IMR-90 (cell line): ENCODE results near the gene TENM4. TPM values are rescaled to one million over a fixed set of nuclear protein-coding genes. Genes with fewer than 3 reads are reported as not detected.

Experiments
- ATAC-seq: fragments of 200-7000 bp; cut with Tn5 transposase; 2 replicates; pipeline ENCODE4 v1.9.1; 2020; ENCODE audit warnings: low read depth, mild to moderate bottlenecking, moderate library complexity
- BruUV-seq: library from RNA; stranded (reverse); fragments of 400-500 nt; replicated peaks from 2 replicates; lab custom pipeline; 2021; lab: Mats Ljungman, UMichigan
- CTCF ChIA-PET: fragments of 300-600 bp; formaldehyde crosslinking; extraction: SDS; loops from one replicate; lab custom pipeline; 2021; ENCODE audit warnings: antibody characterized with exemption; lab: Yijun Ruan, JAX
- POLR2A ChIA-PET: fragments of 300-600 bp; sonication (Branson Sonifier 250); formaldehyde crosslinking; loops from one replicate; lab custom pipeline; 2022; ENCODE audit warnings: antibody characterized with exemption; ENCODE audit not compliant: unreplicated experiment; lab: Charles Lee
- DNase-seq: peaks from one replicate; pipeline ENCODE4 v3.0.0; 2013
- H2AFZ ChIP-seq: replicated peaks from 2 replicates; pipeline ENCODE3; 2013; ENCODE audit warnings: low read length, mild to moderate bottlenecking; ENCODE audit not compliant: poor library complexity
- H2AK5ac ChIP-seq: 2 replicates; pipeline ENCODE4 v1.6.1; 2013; ENCODE audit warnings: low read depth, low read length, inconsistent platforms
- H2AK9ac ChIP-seq: replicated peaks from 2 replicates; pipeline ENCODE3; 2013; ENCODE audit warnings: mild to moderate bottlenecking, low read depth, low read length, moderate library complexity; ENCODE audit not compliant: poor library complexity
- H2BK120ac ChIP-seq: 2 replicates; pipeline ENCODE4 v1.6.1; 2013; ENCODE audit warnings: low read depth, low read length, inconsistent platforms
- H2BK15ac ChIP-seq: 3 replicates; pipeline ENCODE4 v1.6.1; 2013; ENCODE audit warnings: low read depth, low read length, inconsistent platforms
- H2BK20ac ChIP-seq: 2 replicates; pipeline ENCODE4 v1.6.1; 2013; ENCODE audit warnings: low read depth, mild to moderate bottlenecking, inconsistent platforms, low read length, moderate library complexity
- H2BK5ac ChIP-seq: 2 replicates; pipeline ENCODE4 v1.6.1; 2013; ENCODE audit warnings: mild to moderate bottlenecking, low read depth, low read length, inconsistent platforms; ENCODE audit not compliant: poor library complexity, severe bottlenecking
- H3K14ac ChIP-seq: replicated peaks from 2 replicates; pipeline ENCODE4 v1.6.1; 2013; ENCODE audit warnings: low read depth, low read length, inconsistent platforms
- H3K18ac ChIP-seq: 2 replicates; pipeline ENCODE4 v1.6.1; 2013; ENCODE audit warnings: low read depth, low read length, control low read depth
- H3K23ac ChIP-seq: 2 replicates; pipeline ENCODE4 v1.6.1; 2013; ENCODE audit warnings: low read depth, low read length, inconsistent platforms
- H3K27ac ChIP-seq: 2 replicates; pipeline ENCODE4 v1.5.1; 2013; ENCODE audit warnings: mild to moderate bottlenecking, control low read depth, low read length; ENCODE audit not compliant: insufficient read depth
- H3K27me3 ChIP-seq: 2 replicates; pipeline ENCODE4 v1.6.1; 2013; ENCODE audit warnings: low read length; ENCODE audit not compliant: control insufficient read depth, insufficient read depth
- H3K36me3 ChIP-seq: 2 replicates; pipeline ENCODE4 v1.6.1; 2013; ENCODE audit warnings: low read length, mixed read lengths; ENCODE audit not compliant: control insufficient read depth, insufficient read depth
- H3K4ac ChIP-seq: 2 replicates; pipeline ENCODE4 v1.6.1; 2013; ENCODE audit warnings: low read depth, low read length, inconsistent platforms
- H3K4me1 ChIP-seq: 2 replicates; pipeline ENCODE4 v1.6.1; 2013; ENCODE audit warnings: low read length, mixed read lengths; ENCODE audit not compliant: control insufficient read depth, insufficient read depth
- H3K4me2 ChIP-seq: 2 replicates; pipeline ENCODE4 v1.6.1; 2013; ENCODE audit warnings: low read depth, mild to moderate bottlenecking, control low read depth, low read length, moderate library complexity
- H3K4me3 ChIP-seq: 2 replicates; pipeline ENCODE4 v1.5.1; 2013; ENCODE audit warnings: low read depth, mild to moderate bottlenecking, control low read depth, low read length, moderate library complexity; ENCODE audit not compliant: insufficient read depth
- H3K56ac ChIP-seq: 2 replicates; pipeline ENCODE4 v1.6.1; 2013; ENCODE audit warnings: low read length, inconsistent platforms; ENCODE audit not compliant: insufficient read depth; ENCODE audit errors: extremely low read depth
- H3K79me1 ChIP-seq, 2 experiments: 2 replicates each; pipeline ENCODE4 v1.6.1; 2013; ENCODE audit warnings: low read length in 2 of 2, inconsistent platforms in 1 of 2, low read depth in 1 of 2
- H3K9ac ChIP-seq: 2 replicates; pipeline ENCODE4 v1.6.1; 2013; ENCODE audit warnings: low read depth, low read length, control low read depth
- H3K9me1 ChIP-seq: 2 replicates; pipeline ENCODE4 v1.6.1; 2013; ENCODE audit warnings: low read length, inconsistent platforms; ENCODE audit not compliant: insufficient read depth
- H3K9me3 ChIP-seq: 2 replicates; pipeline ENCODE4 v1.6.1; 2013; ENCODE audit warnings: low read length; ENCODE audit not compliant: control insufficient read depth, insufficient read depth
- H4K20me1 ChIP-seq: 2 replicates; pipeline ENCODE4 v1.6.1; 2013; ENCODE audit warnings: low read length, inconsistent platforms; ENCODE audit not compliant: insufficient read depth
- H4K5ac ChIP-seq: 2 replicates; pipeline ENCODE4 v1.6.1; 2013; ENCODE audit warnings: mild to moderate bottlenecking, low read depth, low read length, control low read depth
- H4K8ac ChIP-seq, 2 experiments: 2 replicates each; pipeline ENCODE4 v1.6.1; 2013; ENCODE audit warnings: low read depth in 2 of 2, low read length in 2 of 2, control low read depth in 1 of 2, inconsistent platforms in 1 of 2
- H4K91ac ChIP-seq: 2 replicates; pipeline ENCODE4 v1.6.1; 2013; ENCODE audit warnings: low read depth, low read length, inconsistent platforms; ENCODE audit not compliant: insufficient read depth
- BHLHE40 ChIP-seq: fragments of 150-350 bp; IDR thresholded peaks from 2 replicates; pipeline ENCODE4 v1.6.1; 2016; ENCODE audit warnings: mild to moderate bottlenecking, low read depth, low read length
- CEBPB ChIP-seq: IDR thresholded peaks from 2 replicates; pipeline ENCODE4 v1.6.1; 2012; ENCODE audit warnings: low read depth, low read length, improper control_type of control experiment
- CHD1 ChIP-seq: IDR thresholded peaks from 2 replicates; pipeline ENCODE4 v1.6.1; 2012; ENCODE audit warnings: low read depth, low read length, improper control_type of control experiment
- CTCF ChIP-seq: conservative IDR thresholded peaks from 2 replicates; pipeline ENCODE4 v1.5.1; 2012; ENCODE audit warnings: mild to moderate bottlenecking, low read depth, low read length, improper control_type of control experiment
- ELK1 ChIP-seq: fragments of 150-350 bp; IDR thresholded peaks from 2 replicates; pipeline ENCODE4 v1.6.1; 2016; ENCODE audit warnings: low read depth, mild to moderate bottlenecking, low read length, moderate library complexity, borderline replicate concordance
- FOS ChIP-seq: fragments of 150-350 bp; IDR thresholded peaks from 2 replicates; pipeline ENCODE4 v1.6.1; 2016; ENCODE audit warnings: low read depth, low read length
- MAFK ChIP-seq: IDR thresholded peaks from 2 replicates; pipeline ENCODE4 v1.6.1; 2012; ENCODE audit warnings: low read depth, low read length, improper control_type of control experiment
- MAZ ChIP-seq: IDR thresholded peaks from 2 replicates; pipeline ENCODE4 v1.6.1; 2012; ENCODE audit warnings: low read depth, mild to moderate bottlenecking, low read length, improper control_type of control experiment, moderate library complexity, borderline replicate concordance
- MXI1 ChIP-seq: IDR thresholded peaks from 2 replicates; pipeline ENCODE4 v1.6.1; 2012; ENCODE audit warnings: low read depth, mild to moderate bottlenecking, low read length, moderate library complexity, borderline replicate concordance
- NFE2L2 ChIP-seq: fragments of 150-350 bp; IDR thresholded peaks from 2 replicates; pipeline ENCODE4 v1.6.1; 2016; ENCODE audit warnings: low read depth, mild to moderate bottlenecking, low read length
- POLR2A ChIP-seq: IDR thresholded peaks from 2 replicates; pipeline ENCODE4 v1.6.1; 2012; ENCODE audit warnings: mild to moderate bottlenecking, low read depth, low read length
- RAD21 ChIP-seq: IDR thresholded peaks from 2 replicates; pipeline ENCODE4 v1.6.1; 2012; ENCODE audit warnings: low read length, improper control_type of control experiment
- RCOR1 ChIP-seq: IDR thresholded peaks from 2 replicates; pipeline ENCODE4 v1.6.1; 2012; ENCODE audit warnings: mild to moderate bottlenecking, low read length, improper control_type of control experiment; ENCODE audit not compliant: insufficient replicate concordance
- RFX5 ChIP-seq: IDR thresholded peaks from 2 replicates; pipeline ENCODE4 v1.8.0; 2012; ENCODE audit warnings: low read depth, mild to moderate bottlenecking, low read length, moderate library complexity
- SMC3 ChIP-seq: fragments of 150-350 bp; IDR thresholded peaks from 2 replicates; pipeline ENCODE4 v1.6.1; 2016; ENCODE audit warnings: low read depth, mild to moderate bottlenecking, antibody characterized with exemption, low read length, moderate library complexity
- USF2 ChIP-seq: fragments of 150-350 bp; IDR thresholded peaks from 2 replicates; pipeline ENCODE4 v1.6.1; 2017; ENCODE audit warnings: mild to moderate bottlenecking, antibody characterized with exemption, low read length, low read depth
- WGBS, 2 experiments: methylation state at CpG; one replicate each; pipeline versions ENCODE4 v1.1.5 to v1.1.7; 2013; ENCODE audit warnings: missing lambda C conversion rate in 2 of 2; ENCODE audit not compliant: insufficient read length in 1 of 2; ENCODE audit errors: extremely low coverage in 2 of 2; 5-methylcytosine and 5-hydroxymethylcytosine counted together
- dilution Hi-C: fragments of 300-500 bp; cut with HindIII; formaldehyde crosslinking; loops from one replicate; pipeline ENCODE4 v1.14.3; 2018; ENCODE audit warnings: low sequenced_read_pairs; ENCODE audit not compliant: unreplicated experiment
- in situ Hi-C: fragments of 300-500 bp; cut with MboI; formaldehyde crosslinking; loops from 3 replicates; pipeline ENCODE4 v1.14.3; 2019; ENCODE audit warnings: low sequenced_read_pairs, inconsistent platforms, mixed read lengths
- intact Hi-C: fragments of 100-400 bp; cut with micrococcal nuclease; formaldehyde crosslinking; loops from 2 replicates; pipeline ENCODE4 v1.10.0; 2022
- polyA plus RNA-seq, 3 experiments: library from polyadenylated mRNA; depleted of rRNA; stranded (reverse); fragments of >200 nt; gene quantifications; 2 replicates each; pipeline ENCODE4 v1.2.3, GENCODE V29; 2012; ENCODE audit warnings: low replicate concordance in 1 of 3
- total RNA-seq: library from RNA; depleted of rRNA; stranded (reverse); fragments of >200 nt; gene quantifications from 2 replicates; pipeline ENCODE4 v1.2.3, GENCODE V29; 2012

Gene TENM4
- total and polyA plus RNA-seq, 2 of the 4 experiments (the other 2 are of a cell fraction): 7.4 to 9.0 TPM

- H3K4me1 ChIP-seq: no peaks in the 10 kb centered on the region; the same call in 1 of the 2 replicates
- H3K27ac ChIP-seq: no peak overlapping the region
- ChIA-PET POLR2A (no interaction called here), CTCF (no interaction called here)
- no peaks in the 10 kb centered on the region for H3K27me3 ChIP-seq
- no peak overlapping the region for H3K14ac ChIP-seq
- no peaks in the 10 kb centered on the region for H3K79me1 ChIP-seq
- no peak for DNase-seq
- H2AFZ ChIP-seq: no peak overlapping the region
- no peak overlapping the region for H4K5ac ChIP-seq
- H4K91ac ChIP-seq: no peak overlapping the region
- H4K8ac ChIP-seq: no peak overlapping the region
- no peaks in the 10 kb centered on the region for H4K20me1 ChIP-seq
- no peak overlapping the region for H2AK9ac ChIP-seq
- intact Hi-C loops: no loop called here
- H3K36me3 ChIP-seq: no peaks in the 10 kb centered on the region
- no peak overlapping the region for H2AK5ac ChIP-seq
- no peak overlapping the region for H3K4me2 ChIP-seq
- no peak overlapping the region for H3K23ac ChIP-seq
- dilution Hi-C loops: no loop called here
- H3K9me1 ChIP-seq: no peaks in the 10 kb centered on the region
- no peak overlapping the region for H2BK120ac ChIP-seq
- no peak overlapping the region for H3K4ac ChIP-seq
- 48% methylated on average over 6 of the region's 8 CpGs; no CpG with 5 or more reads in 1 of the 2 experiments for WGBS, 2 experiments
- TF ChIP-seq SMC3: no peak
- no peak for TF ChIP-seq MXI1
- no peak for TF ChIP-seq MAFK
- TF ChIP-seq CTCF: no peak
- no peak for TF ChIP-seq CEBPB
- no peak for TF ChIP-seq RFX5
- no peak for TF ChIP-seq CHD1
- no peak for TF ChIP-seq MAZ
- TF ChIP-seq RCOR1: no peak
- TF ChIP-seq BHLHE40: no peak
- no peak for TF ChIP-seq NFE2L2
- no peak for TF ChIP-seq FOS
- no peak for TF ChIP-seq ELK1
- no peak for TF ChIP-seq RAD21
- no peak for TF ChIP-seq USF2
- TF ChIP-seq POLR2A: no peak
- no peak overlapping the region for H2BK20ac ChIP-seq
- H2BK15ac ChIP-seq: no peak overlapping the region
- ATAC-seq: no peak
- H3K56ac ChIP-seq: no peak overlapping the region
- in situ Hi-C loops: no loop called here
- H2BK5ac ChIP-seq: no peak overlapping the region
- H3K4me3 ChIP-seq: no peak overlapping the region
- no peak overlapping the region for H3K9ac ChIP-seq
- no TSS peak for BruUV-seq
- no peak overlapping the region for H3K18ac ChIP-seq
- H3K9me3 ChIP-seq: no peaks in the 10 kb centered on the region
These were observed 187.6 kb downstream of the TENM4 start for GRCh38 chr11:79253280-79253679.
